Peyer's patch (tissue), 4 donors: ENCODE measurements around the gene XKRX.

ENCODE experiments used
- CTCF ChIP-seq, 6 experiments: fragments of 450-650 bp in 4 of 6; fragments of 200-600 bp in 2 of 6; sonication (generic) in 1 of 6; IDR thresholded peaks; one replicate each; pipeline ENCODE4 v1.5.1; 2017 to 2019; ENCODE audit warnings: antibody characterized with exemption in 6 of 6, mild to moderate bottlenecking in 3 of 6, moderate library complexity in 1 of 6
- POLR2A ChIP-seq, 2 donors: fragments of 450-650 bp; IDR thresholded peaks; one replicate each; pipeline ENCODE4 v1.5.1; 2017; ENCODE audit warnings: antibody characterized with exemption in 2 of 2, mild to moderate bottlenecking in 2 of 2, moderate library complexity in 2 of 2

DNA sequence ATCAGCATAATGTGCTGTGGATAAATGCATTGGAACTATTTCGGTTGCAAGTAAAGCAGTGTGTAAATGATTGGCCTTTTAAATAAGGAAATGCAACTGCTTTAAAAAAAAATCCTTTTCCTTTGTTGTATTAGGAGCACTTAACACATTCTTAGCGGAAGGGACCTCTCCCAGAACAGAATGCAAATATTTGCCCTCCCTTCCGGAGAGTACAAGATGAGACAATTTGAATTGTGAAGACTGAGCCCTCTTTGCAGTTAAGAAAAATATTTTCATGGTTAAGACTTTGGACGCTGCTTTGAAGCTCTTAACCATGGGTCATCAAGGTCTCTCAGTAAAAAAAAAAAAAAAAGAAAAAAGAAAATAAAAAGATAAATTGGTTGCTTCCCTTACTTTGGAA lies 45.1 kb downstream of the XKRX start:
- TF ChIP-seq CTCF (IDR thresholded peaks at IDR 0.05) (no peak), POLR2A (IDR thresholded peaks at IDR 0.05) (no peak)
